Activated naive CD4-positive, alpha-beta T cell treated with anti-CD3 and anti-CD28 coated beads, Interleukin-2, amount 50 U/mL, for 16 hours (primary cell): Measurements from ENCODE around the gene MGLL.
"Not testable (repeated sequence)": the region's sequence is repeated elsewhere in the genome, so short reads cannot be mapped to it uniquely, and the experiment has no call there.

Source experiments
- DNase-seq: peaks from one replicate; pipeline ENCODE4 v3.0.0-alpha.2; 2020

MGLL gene

DNA sequence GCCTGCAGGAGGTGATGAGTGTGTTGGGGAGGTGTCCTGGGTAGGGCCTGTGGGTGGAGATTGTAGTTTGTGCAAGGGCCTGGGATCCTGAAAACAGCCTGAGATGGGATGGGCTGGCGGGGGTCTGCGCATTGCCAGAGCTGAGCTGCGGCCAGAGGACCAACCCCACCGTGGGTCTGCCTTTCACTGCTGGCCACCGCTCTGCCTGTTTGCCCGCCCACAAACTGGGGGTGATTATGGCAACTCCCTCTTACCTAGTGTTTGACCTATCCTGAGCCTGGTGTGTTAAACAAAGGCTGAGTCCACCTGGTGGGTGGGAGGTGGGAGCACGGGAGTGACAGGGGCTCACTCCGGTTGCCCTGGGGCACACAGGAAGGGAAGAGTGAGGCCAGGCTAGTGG is 139.8 kb downstream of the MGLL start:
- peak; percentile 3 for DNase-seq

DNA sequence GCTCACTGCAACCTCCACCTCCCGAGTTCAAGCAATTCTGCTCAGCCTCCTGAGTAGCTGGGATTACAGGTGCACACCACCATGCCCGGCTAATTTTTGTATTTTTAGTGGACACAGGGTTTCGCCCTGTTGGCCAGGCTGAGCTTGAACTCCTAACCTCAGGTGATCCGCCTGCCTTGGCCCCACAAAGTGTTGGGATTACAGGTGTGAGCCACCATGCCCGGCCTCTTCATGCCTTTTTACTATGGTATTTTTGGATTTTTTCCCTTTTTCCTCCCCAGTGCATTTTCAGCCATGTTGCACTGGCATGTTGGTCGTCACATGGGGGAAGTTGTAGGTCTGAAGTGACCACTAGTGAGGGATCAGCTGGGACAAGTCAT is 140.2 kb downstream of the MGLL start:
- DNase-seq = not testable (repeated sequence)

DNA sequence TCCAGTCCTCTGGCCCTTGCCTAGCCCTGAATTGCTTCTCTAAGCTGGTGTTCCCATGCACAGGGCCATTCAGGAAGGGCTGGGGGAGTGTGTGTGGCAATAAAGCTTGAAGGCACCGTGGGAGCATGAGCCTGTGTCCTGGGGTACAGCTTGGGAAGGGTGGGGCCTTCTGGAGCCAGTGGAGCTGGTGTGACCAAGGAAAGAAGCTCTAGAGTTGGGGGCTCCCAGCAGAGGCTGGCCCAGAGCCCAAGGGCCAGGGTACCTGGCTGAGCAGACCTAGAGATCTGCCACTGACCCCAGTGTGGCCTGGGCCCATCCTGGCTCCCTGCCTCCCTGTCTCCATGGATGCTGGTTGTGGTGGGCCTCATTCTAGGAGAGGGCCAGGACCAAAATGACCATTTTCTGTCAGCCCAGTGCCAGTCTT is 141.5 kb downstream of the MGLL start:
- DNase-seq = peak; percentile 3

DNA sequence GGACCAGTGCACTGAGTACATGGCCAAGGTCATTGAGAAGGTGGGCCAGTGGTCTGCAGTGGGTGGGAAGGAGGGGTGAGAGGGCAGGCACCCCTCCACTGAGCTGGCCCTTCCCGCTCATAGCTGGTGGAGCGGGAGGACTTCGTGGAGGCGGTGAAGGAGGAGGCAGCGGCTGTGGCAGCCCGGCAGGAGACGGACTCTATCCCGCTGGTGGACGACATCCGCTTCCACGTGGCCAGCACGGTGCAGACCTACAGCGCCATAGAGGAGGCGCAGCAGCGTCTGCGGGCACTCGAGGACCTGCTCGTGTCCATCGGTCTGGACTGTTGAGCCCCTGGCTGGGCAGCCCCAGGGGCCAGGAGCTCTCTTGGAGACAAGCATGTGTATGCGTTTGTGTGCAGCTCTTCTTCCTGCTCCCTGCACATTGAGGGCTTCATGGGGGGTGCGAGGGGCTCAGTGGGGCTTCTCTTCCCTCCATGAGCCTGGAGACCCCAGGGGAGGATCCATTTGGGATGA is 142.1 kb downstream of the MGLL start:
- peak; percentile 2 for DNase-seq

DNA sequence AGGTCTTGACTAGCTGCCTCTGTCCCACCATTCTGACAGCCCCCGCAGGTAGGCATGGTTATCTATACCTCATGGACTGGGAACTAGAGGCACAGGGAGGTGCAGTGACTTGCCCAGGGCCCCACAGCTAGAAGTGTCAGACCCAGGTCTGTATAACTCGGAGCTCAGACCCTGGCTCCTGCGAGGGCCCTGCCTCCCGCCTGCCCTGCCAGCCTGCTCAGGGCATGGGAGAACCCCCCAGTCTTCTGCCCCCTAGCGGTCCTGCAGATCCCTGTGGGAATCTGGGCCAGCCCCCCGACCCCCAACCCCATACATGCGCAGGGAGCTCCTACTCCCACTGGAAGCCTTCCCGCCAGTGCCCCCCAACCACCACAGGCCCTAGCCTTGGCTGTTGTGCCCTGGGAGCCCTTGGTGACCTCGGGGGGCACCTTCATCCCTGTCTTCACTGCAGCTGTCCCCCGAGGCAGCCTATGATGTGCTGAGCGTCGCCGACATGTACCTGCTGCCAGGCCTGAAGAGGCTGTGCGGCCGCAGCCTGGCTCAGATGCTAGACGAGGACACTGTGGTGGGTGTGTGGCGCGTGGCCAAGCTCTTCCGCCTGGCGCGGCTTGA is 142.7 kb downstream of the MGLL start:
- DNase-seq = peak; percentile 6

DNA sequence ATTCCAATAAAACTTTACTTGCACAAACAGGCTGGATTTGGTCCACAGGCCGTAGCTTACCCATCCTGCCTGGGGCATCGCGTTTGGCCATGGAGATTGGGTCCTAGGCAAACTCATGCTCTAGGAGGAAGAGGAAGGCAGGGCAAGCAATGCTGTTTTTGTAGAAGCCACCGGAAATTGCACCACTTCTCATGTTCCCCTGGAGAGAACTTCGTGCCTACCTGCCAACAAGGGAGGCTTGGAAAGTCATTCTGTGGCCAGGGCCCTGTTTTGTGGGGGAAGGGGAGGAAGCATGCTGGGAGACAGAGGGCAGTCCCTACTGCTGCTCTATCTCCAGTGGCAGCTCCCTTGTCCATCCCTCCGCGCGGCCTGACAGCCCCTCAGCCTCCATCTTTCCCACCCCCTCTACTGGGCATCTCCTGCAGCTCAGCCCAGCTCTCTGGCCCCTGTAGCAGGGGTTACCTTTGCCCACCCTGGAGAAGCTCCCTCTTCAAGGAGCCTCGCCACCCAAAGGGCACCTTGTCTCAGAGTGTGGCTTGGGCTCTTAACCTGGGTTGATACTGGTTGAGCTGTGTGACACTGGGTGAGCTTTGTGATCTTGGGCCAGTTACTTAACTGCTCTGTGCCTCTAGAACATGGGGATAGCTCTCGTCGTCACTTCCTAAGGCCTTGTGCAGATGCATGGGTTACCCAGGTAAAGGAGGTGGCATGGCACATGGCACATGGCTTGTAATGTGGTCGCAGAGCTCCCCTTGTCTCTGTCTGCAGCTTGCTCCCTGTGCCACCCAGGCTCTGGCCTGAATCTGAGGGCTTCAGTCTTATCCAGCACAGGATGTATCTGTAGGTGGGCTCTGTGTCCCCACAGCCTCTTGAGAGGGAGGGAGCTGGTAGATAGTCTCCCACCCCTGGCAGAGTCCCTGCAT is 143.4 kb downstream of the MGLL start:
- DNase-seq = peak; percentile 3

DNA sequence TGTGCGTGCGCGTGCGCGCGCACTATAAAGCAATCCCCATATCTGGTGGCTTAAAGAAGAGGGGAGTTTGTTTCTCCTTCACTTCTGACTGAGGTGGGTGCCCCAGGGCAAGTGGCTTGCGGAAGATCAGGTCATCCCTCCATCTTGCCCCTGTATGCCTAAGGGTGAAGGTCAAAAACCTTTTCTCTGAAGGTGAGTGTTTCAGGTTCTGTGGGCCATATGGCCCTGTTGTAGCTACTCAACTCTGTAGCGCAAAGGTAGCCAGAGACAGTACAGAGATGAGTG is 144.1 kb downstream of the MGLL start:
- peak; percentile 1 for DNase-seq

DNA sequence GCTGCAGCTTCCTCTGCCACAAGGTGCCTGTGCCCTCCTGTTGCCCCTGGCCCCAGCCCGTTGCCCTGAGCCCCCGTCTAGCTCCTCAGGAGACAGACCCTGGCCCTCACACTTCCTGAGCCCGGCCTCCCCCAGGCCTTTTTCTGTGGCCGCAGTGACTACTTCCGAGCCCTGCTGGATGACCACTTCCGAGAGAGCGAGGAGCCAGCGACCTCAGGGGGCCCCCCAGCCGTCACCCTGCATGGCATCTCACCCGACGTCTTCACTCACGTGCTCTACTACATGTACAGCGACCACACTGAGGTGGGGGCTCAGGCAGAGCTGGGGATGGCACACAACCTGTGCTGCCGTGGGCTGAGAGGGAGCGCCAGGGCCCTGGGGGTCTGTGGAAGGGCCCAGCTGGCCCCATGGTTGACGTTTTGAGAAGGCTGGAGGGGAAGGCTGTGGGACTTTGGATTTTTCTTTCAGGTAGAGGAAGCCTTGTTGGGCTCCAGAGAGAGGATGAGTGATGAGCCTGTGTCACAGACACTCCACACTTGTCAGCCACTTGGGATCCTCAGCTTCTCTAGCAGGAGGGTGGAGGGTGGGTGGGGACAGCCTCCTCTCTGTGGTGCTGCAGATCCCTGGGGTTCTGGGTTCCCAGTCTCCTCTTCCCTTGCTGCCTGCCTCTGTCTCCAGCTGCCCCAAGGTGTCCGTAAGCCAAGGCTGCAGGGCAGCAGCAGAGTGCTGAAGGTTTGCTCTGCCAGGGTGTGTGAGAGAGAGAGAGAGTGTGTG is 144.6 kb downstream of the MGLL start:
- DNase-seq = peak; percentile 6

DNA sequence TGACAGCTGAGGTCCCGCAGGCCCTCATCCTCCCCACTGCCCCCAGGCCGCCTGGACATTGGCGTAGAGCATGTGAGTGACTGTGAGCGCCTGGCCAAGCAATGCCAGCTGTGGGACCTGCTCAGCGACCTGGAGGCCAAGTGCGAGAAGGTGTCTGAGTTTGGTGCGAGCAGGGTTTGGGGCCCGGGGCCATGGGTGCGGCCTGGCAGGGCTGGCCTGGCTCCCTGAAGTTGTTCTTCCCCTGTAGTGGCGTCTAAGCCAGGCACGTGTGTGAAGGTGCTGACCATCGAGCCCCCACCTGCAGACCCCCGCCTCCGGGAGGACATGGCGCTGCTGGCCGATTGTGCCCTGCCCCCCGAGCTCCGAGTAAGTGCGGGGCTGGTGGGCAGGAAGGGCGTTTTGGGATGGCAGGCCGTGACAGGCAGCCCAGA is 145.4 kb downstream of the MGLL start:
- DNase-seq = peak; percentile 3

DNA sequence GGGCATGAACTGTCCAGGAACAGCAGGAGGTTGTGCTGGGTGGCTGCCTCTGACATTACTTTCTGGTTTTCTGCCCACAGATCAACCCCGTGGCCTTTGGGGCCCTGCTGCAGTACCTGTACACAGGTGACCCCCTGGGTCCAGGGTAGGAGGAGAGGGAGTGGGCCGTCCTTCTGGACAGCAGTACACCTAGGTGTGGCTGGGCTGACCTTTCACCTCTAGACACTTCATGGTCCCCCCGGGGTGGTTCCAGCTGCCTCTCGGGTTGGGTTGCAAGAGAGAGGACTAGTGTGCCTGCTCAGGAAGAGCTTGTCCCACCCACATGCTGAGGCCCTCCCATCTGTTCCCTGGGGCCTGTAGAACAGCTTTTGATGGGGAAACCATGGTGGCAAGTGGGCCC is 145.9 kb downstream of the MGLL start:
- peak; percentile 7 for DNase-seq

DNA sequence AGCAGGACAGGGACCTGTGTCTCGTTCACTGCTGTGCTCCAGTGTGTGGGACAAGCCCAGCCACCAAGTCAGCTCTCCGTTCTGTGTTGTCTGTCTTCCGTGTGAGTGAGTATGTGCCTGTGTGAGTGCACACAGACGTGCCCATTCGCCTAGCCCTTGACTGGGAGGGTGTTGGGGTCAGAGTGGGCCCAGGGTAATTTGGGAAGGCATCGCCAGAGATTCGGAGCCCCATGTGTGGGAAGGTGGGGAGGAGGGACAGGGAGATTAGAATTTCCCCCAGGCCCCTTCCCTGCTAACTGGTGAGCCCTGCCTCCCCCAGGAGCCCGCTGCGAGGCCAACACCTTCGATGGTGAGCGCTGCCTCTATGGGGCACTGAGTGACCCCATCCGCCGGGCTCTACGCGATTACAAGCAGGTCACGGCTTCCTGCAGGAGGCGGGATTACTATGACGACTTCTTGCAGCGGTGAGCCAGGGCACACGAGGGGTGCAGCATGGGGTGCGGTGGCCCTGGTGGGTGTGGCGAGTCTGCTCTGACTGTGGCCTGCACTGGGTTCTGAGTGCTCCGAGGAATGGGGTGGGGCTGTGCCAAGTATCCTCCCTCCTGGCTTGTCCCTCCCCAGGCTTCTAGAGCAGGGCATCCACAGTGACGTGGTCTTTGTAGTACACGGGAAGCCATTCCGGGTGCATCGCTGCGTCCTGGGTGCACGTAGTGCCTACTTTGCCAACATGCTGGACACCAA is 146.5 kb downstream of the MGLL start:
- peak; percentile 7 for DNase-seq

DNA sequence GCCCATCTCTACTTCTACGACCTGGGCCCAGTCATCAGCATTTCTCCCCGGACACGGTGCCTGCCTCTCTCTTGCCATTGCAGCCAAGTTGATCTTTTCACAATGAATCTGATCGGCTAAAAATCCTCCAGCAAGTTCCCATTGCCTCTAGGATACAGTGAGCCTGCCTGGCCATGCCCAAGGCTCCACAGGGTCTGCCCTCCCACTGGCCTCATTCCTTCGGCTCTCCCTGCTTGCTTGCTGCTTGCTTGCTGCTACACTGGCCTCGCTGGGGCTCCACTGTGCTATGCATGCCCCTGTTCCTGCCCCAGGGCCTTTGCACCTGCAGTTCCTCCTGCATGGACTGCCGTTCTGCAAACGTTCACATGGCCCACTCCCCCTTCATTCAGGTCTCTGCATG is 147.5 kb downstream of the MGLL start:
- DNase-seq = peak; percentile 4

DNA sequence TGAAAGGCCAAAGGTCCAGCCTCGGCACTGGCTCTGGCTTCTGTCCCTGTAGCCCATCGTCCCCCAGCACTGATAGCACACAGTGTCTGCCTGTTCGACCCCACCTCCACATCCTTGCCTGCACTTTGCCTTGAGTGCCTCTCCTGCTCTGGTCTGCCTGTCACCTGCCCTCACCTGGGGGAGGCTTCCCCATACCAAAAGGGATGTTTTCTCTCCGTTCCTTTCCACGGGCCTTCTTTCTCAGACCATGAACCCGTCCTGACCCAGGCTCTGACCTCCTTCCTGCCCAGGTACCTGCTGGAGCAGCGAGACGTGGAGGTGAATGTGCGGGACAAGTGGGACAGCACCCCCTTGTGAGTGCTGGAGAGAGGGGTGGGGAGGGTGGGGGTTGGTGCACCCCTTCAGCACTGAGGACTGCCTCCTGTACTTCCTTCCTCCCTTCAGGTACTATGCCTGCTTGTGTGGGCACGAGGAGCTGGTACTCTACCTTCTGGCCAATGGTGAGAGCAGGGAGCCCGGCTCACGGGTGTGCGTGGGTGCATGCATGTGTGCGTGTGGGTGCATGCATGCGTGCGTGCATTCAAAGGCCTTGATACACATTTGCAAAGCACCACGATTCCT is 148.1 kb downstream of the MGLL start:
- DNase-seq = peak; percentile 13

DNA sequence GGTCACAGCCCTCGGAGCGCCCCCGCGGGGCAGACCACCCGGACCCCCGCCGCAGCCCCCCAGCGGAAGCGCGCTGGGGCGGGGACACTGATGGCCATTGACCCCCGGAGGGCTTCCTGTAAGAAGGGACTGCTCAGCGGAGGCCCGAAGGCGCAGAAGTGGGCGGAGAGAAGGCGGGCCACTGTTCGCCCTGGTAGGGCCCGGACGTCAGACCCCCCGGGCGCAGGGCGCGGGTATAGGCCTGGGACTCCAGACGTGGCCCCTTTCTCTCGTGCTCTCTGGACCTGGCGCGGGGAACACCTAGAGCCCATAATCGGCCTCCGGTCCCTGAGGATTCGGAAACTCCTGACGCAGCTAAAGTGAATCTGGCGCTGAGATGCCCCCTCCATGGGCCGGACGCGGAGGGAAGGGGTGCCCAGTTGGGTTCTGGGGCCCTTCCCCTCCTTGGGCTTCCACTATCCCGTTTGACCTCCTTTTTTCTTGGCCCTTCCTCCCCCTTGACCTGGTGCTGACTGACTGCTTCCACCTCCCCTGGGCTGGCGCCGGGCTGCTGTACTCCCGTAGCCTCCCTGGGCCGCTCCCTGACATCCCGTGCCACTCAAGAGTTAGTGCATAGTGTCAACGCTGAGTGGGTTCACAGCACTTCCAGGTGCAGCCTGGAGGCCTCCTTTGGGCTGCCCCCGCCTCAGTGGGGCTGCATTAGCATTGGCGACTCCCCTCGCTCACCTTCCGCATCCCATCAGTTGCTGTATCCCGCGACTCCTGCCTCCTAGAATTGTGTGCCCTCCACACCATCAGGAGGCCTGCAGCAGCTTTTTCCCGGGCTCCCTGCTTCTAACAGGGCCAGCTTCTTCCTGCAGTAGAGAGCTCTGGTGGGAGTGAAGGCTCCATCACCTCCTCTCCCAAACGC is 148.9 kb downstream of the MGLL start:
- peak; percentile 60 for DNase-seq

DNA sequence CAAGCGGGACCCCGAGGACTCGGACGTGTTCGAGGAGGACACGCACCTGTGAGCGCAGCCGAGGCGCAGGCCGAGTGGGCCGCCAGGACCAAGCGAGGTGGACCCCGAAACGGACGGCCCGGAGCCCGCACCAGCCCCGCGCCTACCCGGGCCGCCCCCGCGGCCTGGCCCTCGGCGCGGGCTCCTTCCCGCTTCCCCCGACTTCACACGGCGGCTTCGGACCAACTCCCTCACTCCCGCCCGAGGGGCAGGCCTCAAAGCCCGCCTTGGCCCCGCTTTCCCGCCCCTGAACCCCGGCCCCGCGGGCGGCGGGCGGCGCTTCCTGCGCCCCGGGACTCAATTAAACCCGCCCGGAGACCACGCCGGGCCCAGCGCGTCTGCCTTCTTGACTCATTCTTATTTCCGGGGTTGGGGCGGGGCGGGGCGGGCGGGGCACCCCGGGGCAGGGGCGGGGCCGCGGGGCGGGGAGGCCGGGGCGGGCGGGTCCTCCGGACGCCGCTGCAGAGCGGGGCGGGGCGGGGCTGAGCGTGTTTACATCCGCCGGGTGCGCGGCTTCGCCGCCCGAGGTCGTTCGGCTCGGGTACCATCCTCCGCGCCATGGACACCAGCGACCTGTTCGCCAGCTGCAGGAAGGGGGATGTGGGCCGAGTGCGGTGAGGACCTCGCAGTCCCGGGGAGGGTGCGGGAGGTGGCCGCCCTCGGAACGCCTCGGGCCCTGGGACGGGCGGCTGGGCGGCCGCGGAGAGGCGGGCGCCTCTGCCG is 149.7 kb downstream of the MGLL start, which contains the start of gene ABTB1:
Gene ABTB1, plus strand, starts transcription at position 524 of the 762 bp plus-strand sequence. Its CDS starts 74 bp downstream, at position 598.
- peak; percentile 89 for DNase-seq

DNA sequence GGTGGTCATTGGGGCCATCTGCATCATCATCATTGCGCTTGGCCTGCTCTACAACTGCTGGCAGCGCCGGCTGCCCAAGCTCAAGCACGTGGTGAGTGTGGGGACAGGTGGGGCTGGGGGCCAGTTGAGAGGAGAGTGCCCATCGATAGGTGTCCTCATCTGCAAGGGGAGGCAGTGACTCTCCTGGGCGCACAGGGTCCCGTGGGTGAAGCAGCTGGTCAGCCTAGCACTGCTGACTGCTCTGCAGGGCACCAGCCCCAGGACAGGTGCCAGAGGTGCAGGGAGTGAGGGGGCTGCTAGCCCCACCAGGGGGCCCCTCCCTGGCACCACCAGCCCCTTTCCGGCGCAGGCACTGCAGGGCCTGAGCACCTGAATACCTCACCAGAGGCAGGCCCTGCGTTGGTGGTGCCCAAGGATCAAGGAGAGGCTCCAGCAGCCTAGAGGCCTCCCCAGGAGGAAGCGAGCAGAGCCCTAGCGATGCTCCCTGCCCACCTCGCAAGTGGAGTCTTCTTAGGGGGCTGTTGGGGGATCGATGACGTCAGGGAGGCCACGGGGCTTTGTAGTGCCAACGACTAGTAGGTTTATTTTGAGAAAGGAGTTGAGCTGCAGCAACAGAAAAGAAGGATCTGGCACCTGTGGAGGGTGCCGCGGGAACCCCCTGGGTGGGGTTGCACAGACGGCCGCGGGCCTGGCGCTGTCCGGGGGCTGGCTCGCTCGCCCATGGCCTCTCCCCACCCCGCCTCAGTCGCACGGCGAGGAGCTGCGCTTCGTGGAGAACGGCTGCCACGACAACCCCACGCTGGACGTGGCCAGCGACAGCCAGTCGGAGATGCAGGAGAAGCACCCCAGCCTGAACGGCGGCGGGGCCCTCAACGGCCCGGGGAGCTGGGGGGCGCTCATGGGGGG is 150.5 kb downstream of the MGLL start:
- DNase-seq = peak; percentile 5

DNA sequence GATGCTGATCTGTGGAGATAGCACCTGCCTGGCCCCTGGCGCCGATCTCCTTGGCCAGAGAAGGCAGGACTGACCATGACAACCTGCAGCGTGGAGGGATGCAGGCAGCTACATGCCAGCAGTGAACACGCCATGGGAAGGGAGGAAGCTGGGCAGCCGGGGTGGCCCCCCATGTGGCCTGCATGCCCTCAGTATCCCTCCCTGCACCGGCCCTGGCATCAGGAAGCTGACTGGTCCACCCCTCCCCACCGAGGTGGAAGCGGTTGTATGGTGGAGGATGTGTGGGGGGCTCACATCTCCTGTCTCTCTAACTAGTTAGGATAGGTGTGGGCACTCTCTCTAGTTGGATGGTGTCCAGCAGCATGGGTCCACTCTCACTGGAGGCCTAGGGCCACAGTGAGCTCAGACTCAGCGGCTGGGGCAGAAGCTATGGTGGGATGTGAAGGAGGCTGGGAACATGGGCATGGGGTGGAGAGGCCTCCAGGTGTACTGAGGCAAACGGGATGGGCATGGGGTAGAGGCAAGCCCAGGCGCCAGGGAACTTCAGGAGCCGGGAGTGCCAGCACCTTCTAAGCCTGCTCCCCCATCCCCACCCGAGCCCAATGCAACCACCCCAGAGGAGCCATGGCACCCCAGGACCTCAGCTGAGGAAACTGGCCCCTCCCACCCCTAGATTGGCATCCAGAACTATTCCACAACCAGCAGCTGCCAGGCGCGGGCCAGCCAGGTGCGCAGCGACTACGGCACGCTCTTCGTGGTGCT is 151.4 kb downstream of the MGLL start:
- DNase-seq = peak; percentile 8

DNA sequence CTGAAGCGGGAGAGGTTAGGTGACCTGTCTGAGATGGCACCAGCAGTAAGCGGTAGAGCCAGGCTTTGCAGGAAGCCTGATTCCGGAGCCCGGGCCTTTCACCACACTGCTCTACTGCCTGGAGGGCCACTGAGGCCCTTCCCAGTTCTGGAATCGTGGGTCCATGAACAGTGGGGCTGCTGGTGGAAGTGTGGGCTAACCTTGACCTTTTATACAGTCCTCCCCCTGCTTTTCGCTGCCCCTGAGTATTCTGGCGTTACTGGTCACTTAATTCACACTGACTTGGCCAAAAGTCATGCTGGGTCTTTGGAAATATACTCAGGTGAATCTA is 152.1 kb downstream of the MGLL start:
- peak; percentile 5 for DNase-seq
